Esophagus squamous epithelium (tissue), 4 donors: ENCODE results near the gene C19orf18.

Experiments
- CTCF ChIP-seq, 6 experiments: fragments of 450-650 bp in 4 of 6; fragments of 200-600 bp in 2 of 6; sonication (generic) in 2 of 6; IDR thresholded peaks; one replicate each; pipeline ENCODE4 v1.5.1; 2016 to 2019; ENCODE audit warnings: antibody characterized with exemption in 6 of 6, mild to moderate bottlenecking in 4 of 6, moderate library complexity in 4 of 6
- POLR2A ChIP-seq, 4 donors: fragments of 450-650 bp; IDR thresholded peaks; one replicate each; pipeline ENCODE4 v1.6.1; 2017; ENCODE audit warnings: antibody characterized with exemption in 4 of 4, mild to moderate bottlenecking in 4 of 4, moderate library complexity in 3 of 4

GRCh38 chr19:57974434-57974833 lies at the start of gene C19orf18:
- TF ChIP-seq CTCF (IDR thresholded peaks at IDR 0.05) (no peak), POLR2A (IDR thresholded peaks at IDR 0.05) (no peak)
